H9 (cell line): Measurements from ENCODE around the gene SLC39A7. TPM values are rescaled to one million over a fixed set of nuclear protein-coding genes. Genes with fewer than 3 reads are reported as not detected.

ENCODE experiments used
- DNase-seq: peaks from one replicate; pipeline ENCODE4 v3.0.0-alpha.2; 2017
- H2AFZ ChIP-seq: one replicate; pipeline ENCODE4 v1.6.1; 2013; ENCODE audit warnings: mild to moderate bottlenecking, low read length, control low read depth, moderate library complexity
- H2AK5ac ChIP-seq: 2 replicates; pipeline ENCODE4 v1.6.1; 2013; ENCODE audit warnings: low read length, control low read depth, mixed read lengths; ENCODE audit not compliant: insufficient read length
- H2BK120ac ChIP-seq: one replicate; pipeline ENCODE4 v1.6.1; 2013; ENCODE audit warnings: low read depth, mild to moderate bottlenecking, low read length, control low read depth, inconsistent platforms; ENCODE audit not compliant: poor library complexity, severe bottlenecking
- H2BK12ac ChIP-seq: 2 replicates; pipeline ENCODE4 v1.6.1; 2013; ENCODE audit warnings: low read length, control low read depth, mixed read lengths, low read depth; ENCODE audit not compliant: insufficient read length
- H2BK15ac ChIP-seq: 2 replicates; pipeline ENCODE4 v1.6.1; 2013; ENCODE audit warnings: low read depth, low read length, control low read depth
- H2BK20ac ChIP-seq: one replicate; pipeline ENCODE4 v1.6.1; 2013; ENCODE audit warnings: low read depth, mild to moderate bottlenecking, low read length, control low read depth, inconsistent platforms; ENCODE audit not compliant: poor library complexity, severe bottlenecking
- H2BK5ac ChIP-seq: 2 replicates; pipeline ENCODE4 v1.6.1; 2013; ENCODE audit warnings: low read length, control low read depth, mixed read lengths; ENCODE audit not compliant: insufficient read length
- H3K14ac ChIP-seq: 2 replicates; pipeline ENCODE4 v1.6.1; 2013; ENCODE audit warnings: low read length, control low read depth; ENCODE audit not compliant: insufficient read depth
- H3K18ac ChIP-seq: 2 replicates; pipeline ENCODE4 v1.6.1; 2013; ENCODE audit warnings: low read depth, mild to moderate bottlenecking, mixed read lengths, low read length, control low read depth; ENCODE audit not compliant: insufficient read length
- H3K23ac ChIP-seq: 2 replicates; pipeline ENCODE4 v1.6.1; 2013; ENCODE audit warnings: low read length, control low read depth, mixed read lengths, low read depth; ENCODE audit not compliant: insufficient read length
- H3K23me2 ChIP-seq: 2 replicates; pipeline ENCODE4 v1.6.1; 2013; ENCODE audit warnings: low read depth, mild to moderate bottlenecking, mixed read lengths, low read length, control low read depth; ENCODE audit not compliant: insufficient read length, poor library complexity, severe bottlenecking
- H3K27ac ChIP-seq: 2 replicates; pipeline ENCODE4 v1.5.1; 2013; ENCODE audit warnings: low read length, control low read depth, mixed read lengths, low read depth; ENCODE audit not compliant: insufficient read length
- H3K27me3 ChIP-seq: 2 replicates; pipeline ENCODE4 v1.6.1; 2013; ENCODE audit warnings: low read length, control low read depth, inconsistent platforms; ENCODE audit not compliant: insufficient read depth
- H3K4ac ChIP-seq: 2 replicates; pipeline ENCODE4 v1.6.1; 2013; ENCODE audit warnings: low read depth, mild to moderate bottlenecking, control low read depth, inconsistent platforms, low read length, moderate library complexity
- H3K4me1 ChIP-seq: 2 replicates; pipeline ENCODE4 v1.6.1; 2013; ENCODE audit warnings: low read length, control low read depth, inconsistent platforms; ENCODE audit not compliant: insufficient read depth
- H3K4me2 ChIP-seq: 2 replicates; pipeline ENCODE4 v1.6.1; 2013; ENCODE audit warnings: low read length, control low read depth, mixed read lengths; ENCODE audit not compliant: insufficient read length, insufficient read depth
- H3K56ac ChIP-seq: 2 replicates; pipeline ENCODE4 v1.6.1; 2013; ENCODE audit warnings: low read depth, mild to moderate bottlenecking, mixed read lengths, low read length, control low read depth; ENCODE audit not compliant: insufficient read length
- H3K79me1 ChIP-seq: 2 replicates; pipeline ENCODE4 v1.6.1; 2013; ENCODE audit warnings: low read depth, mild to moderate bottlenecking, moderate library complexity, low read length, control low read depth, inconsistent platforms; ENCODE audit not compliant: insufficient read depth, poor library complexity, severe bottlenecking
- H3K79me2 ChIP-seq: 2 replicates; pipeline ENCODE4 v1.6.1; 2013; ENCODE audit warnings: low read length, control low read depth, inconsistent platforms; ENCODE audit not compliant: insufficient read depth
- H3K9ac ChIP-seq: 2 replicates; pipeline ENCODE4 v1.6.1; 2013; ENCODE audit warnings: low read length, control low read depth, mixed read lengths; ENCODE audit not compliant: insufficient read length; ENCODE audit errors: extremely low read depth
- H3K9me3 ChIP-seq: one replicate; pipeline ENCODE4 v1.6.1; 2013; ENCODE audit warnings: low read depth, low read length, inconsistent platforms; ENCODE audit not compliant: control insufficient read depth
- H3T11ph ChIP-seq: one replicate; pipeline ENCODE4 v1.6.1; 2013; ENCODE audit warnings: mild to moderate bottlenecking, low read length, control low read depth, inconsistent platforms
- H4K20me1 ChIP-seq: one replicate; pipeline ENCODE4 v1.6.1; 2013; ENCODE audit not compliant: control insufficient read depth, insufficient read length, insufficient read depth
- H4K5ac ChIP-seq: 2 replicates; pipeline ENCODE4 v1.6.1; 2013; ENCODE audit warnings: low read depth, mild to moderate bottlenecking, mixed read lengths, low read length, control low read depth; ENCODE audit not compliant: insufficient read length
- H4K8ac ChIP-seq: replicated peaks from 2 replicates; pipeline ENCODE4 v1.6.1; 2013; ENCODE audit warnings: low read length, control low read depth, mixed read lengths, low read depth; ENCODE audit not compliant: insufficient read length
- H4K91ac ChIP-seq: 2 replicates; pipeline ENCODE4 v1.6.1; 2013; ENCODE audit warnings: low read depth, mild to moderate bottlenecking, moderate library complexity, mixed read lengths, low read length, control low read depth; ENCODE audit not compliant: insufficient read length
- H3K27ac Mint-ChIP-seq, 3 experiments: 2 replicates in 2 of 3; 3 replicates in 1 of 3; pipeline ENCODE4 v1.8.0; 2020 to 2021; ENCODE audit warnings: mixed read lengths in 3 of 3, mild to moderate bottlenecking in 1 of 3, moderate library complexity in 1 of 3
- H3K27me3 Mint-ChIP-seq: 2 replicates; pipeline ENCODE4 v1.8.0; 2021; ENCODE audit warnings: low read depth, mild to moderate bottlenecking, moderate library complexity, mixed read lengths
- H3K36me3 Mint-ChIP-seq, 3 experiments: 2 replicates in 2 of 3; 3 replicates in 1 of 3; pipeline ENCODE4 v1.8.0; 2020 to 2021; ENCODE audit warnings: low read depth in 3 of 3, mixed read lengths in 3 of 3; ENCODE audit not compliant: insufficient read depth in 1 of 3
- H3K4me1 Mint-ChIP-seq, 2 experiments: 2 replicates each; pipeline ENCODE4 v1.8.0; 2020; ENCODE audit warnings: mixed read lengths in 2 of 2
- H3K4me3 Mint-ChIP-seq, 2 experiments: 2 replicates in 1 of 2; 3 replicates in 1 of 2; pipeline ENCODE4 v1.8.0; 2020 to 2021; ENCODE audit warnings: mild to moderate bottlenecking in 2 of 2, mixed read lengths in 2 of 2, moderate library complexity in 1 of 2
- H3K9me3 Mint-ChIP-seq, 2 experiments: 2 replicates in 1 of 2; 3 replicates in 1 of 2; pipeline ENCODE4 v1.8.0; 2020; ENCODE audit warnings: mild to moderate bottlenecking in 2 of 2, mixed read lengths in 2 of 2, moderate library complexity in 1 of 2
- CTCF ChIP-seq: fragments of 200-600 bp; sonication (generic); conservative IDR thresholded peaks from 3 replicates; pipeline ENCODE4 v1.8.0; 2021; ENCODE audit warnings: antibody characterized with exemption, mild to moderate bottlenecking
- WGBS: extraction: QIAGEN DNeasy Blood & Tissue Kit; methylation state at CpG from one replicate; pipeline ENCODE4 v1.1.7; 2013; ENCODE audit warnings: missing lambda C conversion rate, low lambda C conversion rate, mixed read lengths; ENCODE audit not compliant: insufficient read length; ENCODE audit errors: extremely low coverage; 5-methylcytosine and 5-hydroxymethylcytosine counted together
- total RNA-seq: library from RNA; stranded (reverse); gene quantifications from 2 replicates; pipeline ENCODE4 v1.2.1, GENCODE V29; 2021

The SLC39A7 gene
- total RNA-seq, 1 experiment from 2014 or later: 107 TPM

DNA sequence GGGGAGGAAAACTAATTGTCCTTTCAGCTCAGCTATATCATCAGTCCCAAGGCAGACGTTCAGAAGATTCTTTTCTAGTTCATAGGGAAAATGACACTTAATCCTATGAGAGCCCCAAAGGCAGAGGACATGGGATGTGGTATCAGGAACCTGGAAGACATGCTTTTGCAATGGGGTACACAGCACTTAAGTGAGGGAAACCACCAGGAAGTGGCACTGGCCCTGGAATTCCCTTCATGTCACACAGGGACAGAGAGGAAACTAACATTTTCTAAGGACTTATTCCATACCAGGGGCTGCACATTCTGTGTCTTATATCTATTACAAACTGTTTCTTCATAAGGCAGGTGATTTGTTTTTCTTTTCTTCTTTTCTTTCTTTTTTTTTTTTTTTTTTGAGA is 42.8 kb downstream of the SLC39A7 start:
- no peak overlapping the region for H2BK15ac ChIP-seq
- H3K18ac ChIP-seq: no peak overlapping the region
- no peak overlapping the region for H3K27ac Mint-ChIP-seq
- H2BK20ac ChIP-seq: no peak overlapping the region
- H2AFZ ChIP-seq: no peak overlapping the region
- no peak overlapping the region for H3T11ph ChIP-seq
- H3K9ac ChIP-seq: no peak overlapping the region
- no CpG with 5 or more reads among the region's 1 CpG for WGBS
- H3K4ac ChIP-seq: no peak overlapping the region
- peaks cover 6% of the 10 kb centered on the region for H3K23me2 ChIP-seq
- no peaks in the 10 kb centered on the region; a peak in 1 of 5 replicates for H3K9me3 Mint-ChIP-seq
- H2BK5ac ChIP-seq: no peak overlapping the region
- no peaks in the 10 kb centered on the region for H3K79me2 ChIP-seq
- H4K8ac ChIP-seq: no peak overlapping the region
- no peaks in the 10 kb centered on the region; the same call in 1 of the 2 replicates for H3K27me3 ChIP-seq
- H3K4me1 ChIP-seq: no peaks in the 10 kb centered on the region; the same call in 1 of the 2 replicates
- no peak overlapping the region for H2BK12ac ChIP-seq
- no peak overlapping the region for H2BK120ac ChIP-seq
- H3K27me3 Mint-ChIP-seq: peaks cover 85% of the 10 kb centered on the region
- no peak overlapping the region for H3K4me2 ChIP-seq
- H3K14ac ChIP-seq: no peak overlapping the region
- H3K79me1 ChIP-seq: no peaks in the 10 kb centered on the region
- no peak overlapping the region for H2AK5ac ChIP-seq
- H3K56ac ChIP-seq: no peak overlapping the region
- H3K27ac ChIP-seq: no peak overlapping the region
- DNase-seq: no peak
- no peaks in the 10 kb centered on the region for H4K20me1 ChIP-seq
- no peak for TF ChIP-seq CTCF
- no peak overlapping the region for H4K91ac ChIP-seq
- H3K4me3 Mint-ChIP-seq: no peak overlapping the region; a peak in 1 of 5 replicates
- H3K9me3 ChIP-seq: no peaks in the 10 kb centered on the region
- H3K23ac ChIP-seq: no peak overlapping the region
- H3K36me3 Mint-ChIP-seq: no peaks in the 10 kb centered on the region
- H3K4me1 Mint-ChIP-seq: peaks cover 5% of the 10 kb centered on the region in 2 experiments
- H4K5ac ChIP-seq: no peak overlapping the region
